B cell (primary cell): ENCODE results near the gene PROM2.

Experiments
- CTCF ChIP-seq: fragments of 200-600 bp; IDR thresholded peaks from one replicate; pipeline ENCODE4 v1.8.0; 2022; ENCODE audit warnings: antibody characterized with exemption, mild to moderate bottlenecking
- EZH2 ChIP-seq: IDR thresholded peaks from 2 replicates; pipeline ENCODE4 v1.6.1; 2012; ENCODE audit warnings: borderline replicate concordance, low read depth, mild to moderate bottlenecking, moderate library complexity, low read length; ENCODE audit not compliant: insufficient read depth, poor library complexity, severe bottlenecking

DNA sequence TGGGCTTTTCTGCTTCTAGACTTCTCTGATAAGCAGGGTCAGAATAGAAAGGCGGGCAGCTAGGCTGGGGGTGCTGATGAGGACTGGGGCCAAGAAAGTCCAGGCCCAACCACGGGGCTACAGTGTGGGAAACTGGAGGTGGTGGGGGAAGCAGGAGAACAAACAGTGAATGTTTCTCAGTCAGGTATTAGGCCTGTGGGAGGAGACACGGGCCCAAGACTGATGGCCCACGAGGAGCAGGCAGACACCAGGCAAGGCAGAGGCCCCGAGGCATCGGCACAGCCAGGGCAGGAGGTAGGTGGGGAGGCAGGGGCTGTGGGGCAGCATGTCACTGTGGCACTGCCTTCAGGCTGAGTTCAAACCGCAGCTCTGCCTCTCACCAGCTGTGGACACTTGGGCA, 63.6 kb downstream of the PROM2 start:
- TF ChIP-seq CTCF (no peak), EZH2 (no peak)
